Mucosa of stomach (tissue), 1 donor: ENCODE results near the gene ANKMY1.

ENCODE experiments used
- H3K27me3 ChIP-seq: one replicate; pipeline ENCODE4 v1.7.0; 2013; ENCODE audit warnings: mild to moderate bottlenecking, low read length; ENCODE audit not compliant: control insufficient read depth, insufficient read depth
- H3K36me3 ChIP-seq: one replicate; pipeline ENCODE4 v1.7.0; 2013; ENCODE audit warnings: low read length; ENCODE audit not compliant: control insufficient read depth, insufficient read depth
- H3K4me1 ChIP-seq: one replicate; pipeline ENCODE4 v1.7.0; 2013; ENCODE audit warnings: mild to moderate bottlenecking, low read length; ENCODE audit not compliant: control insufficient read depth, insufficient read depth
- H3K4me3 ChIP-seq: one replicate; pipeline ENCODE4 v1.7.0; 2013; ENCODE audit warnings: low read length
- H3K9ac ChIP-seq: one replicate; pipeline ENCODE4 v1.7.0; 2013; ENCODE audit warnings: mild to moderate bottlenecking, low read length, moderate library complexity
- H3K9me3 ChIP-seq: one replicate; pipeline ENCODE4 v1.7.0; 2013; ENCODE audit warnings: mild to moderate bottlenecking, low read length, moderate library complexity; ENCODE audit not compliant: control insufficient read depth
- donor health status: Pancreatic carcinoma.

Gene ANKMY1

DNA sequence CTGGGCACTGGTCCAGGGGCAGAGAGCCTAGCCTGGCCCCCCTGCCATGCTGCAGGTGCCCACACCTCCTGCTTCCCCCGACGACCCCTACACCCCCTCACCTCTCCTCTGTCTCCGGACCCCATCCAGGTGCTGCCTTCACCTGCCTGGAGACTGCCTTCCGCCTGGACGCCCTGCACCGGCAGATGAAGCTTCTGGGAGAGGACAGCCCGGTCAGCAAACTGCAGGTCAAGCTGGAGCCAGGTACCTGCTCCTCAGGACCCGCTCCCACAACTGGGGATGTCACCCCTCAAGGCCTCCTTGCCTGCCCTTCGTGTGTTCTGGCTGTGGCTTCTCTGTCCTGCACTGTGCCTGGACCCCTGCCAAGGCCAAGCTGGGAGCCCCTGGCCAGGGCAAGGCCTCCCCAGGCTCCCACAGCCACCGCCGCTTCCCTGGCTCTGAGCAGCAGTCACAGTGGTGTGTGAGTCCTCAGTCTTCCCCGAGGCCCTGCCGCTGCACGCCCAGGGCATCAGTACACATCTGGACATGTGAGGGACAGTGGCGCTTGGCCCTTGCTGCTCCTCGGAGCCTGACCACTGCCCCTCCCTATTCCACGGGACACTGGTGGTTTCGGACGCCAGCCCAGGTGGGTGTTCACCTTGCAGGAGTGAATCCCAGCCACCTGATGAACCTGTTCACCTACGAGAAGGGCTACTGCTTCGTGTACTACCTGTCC lies 16.8 kb upstream of the ANKMY1 start:
- Histone ChIP-seq H3K36me3 (peaks cover 15% of the 10 kb centered on the region), H3K27me3 (no peaks in the 10 kb centered on the region), H3K9ac (no peak overlapping the region), H3K9me3 (no peaks in the 10 kb centered on the region), H3K4me1 (peaks cover 23% of the 10 kb centered on the region), H3K4me3 (no peak overlapping the region)

DNA sequence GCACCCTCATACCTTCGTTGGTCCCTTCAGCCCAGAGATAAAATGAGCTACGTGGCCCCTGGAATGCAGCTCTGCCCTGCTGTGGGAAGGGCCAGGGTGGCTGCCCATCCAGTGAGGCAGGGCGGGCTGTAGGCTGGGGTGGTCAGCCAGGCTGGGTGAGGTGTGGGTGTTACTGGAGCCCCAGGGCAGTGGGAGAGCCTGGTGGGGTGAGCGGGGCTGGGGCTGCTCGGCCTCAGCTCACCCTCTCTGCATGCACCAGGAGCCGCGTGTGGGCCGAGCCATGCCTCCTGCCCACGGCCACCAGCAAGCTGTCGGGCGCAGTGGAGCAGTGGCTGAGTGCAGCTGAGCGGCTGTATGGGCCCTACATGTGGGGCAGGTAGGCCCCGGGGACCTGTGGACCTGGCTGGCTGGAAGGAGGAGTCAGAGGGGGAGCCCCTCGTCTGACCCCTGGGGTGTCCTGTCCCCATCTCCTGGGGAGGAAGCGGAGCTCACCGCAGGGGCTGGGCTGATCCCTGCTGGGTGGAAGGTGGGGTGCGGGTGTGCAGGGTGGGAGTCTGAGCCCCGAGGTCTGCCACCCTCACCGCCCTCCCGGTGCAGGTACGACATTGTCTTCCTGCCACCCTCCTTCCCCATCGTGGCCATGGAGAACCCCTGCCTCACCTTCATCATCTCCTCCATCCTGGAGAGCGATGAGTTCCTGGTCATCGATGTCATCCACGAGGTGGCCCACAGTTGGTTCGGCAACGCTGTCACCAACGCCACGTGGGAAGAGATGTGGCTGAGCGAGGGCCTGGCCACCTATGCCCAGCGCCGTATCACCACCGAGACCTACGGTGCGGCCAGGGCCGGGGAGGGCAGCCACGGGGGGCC lies 16.0 kb upstream of the ANKMY1 start:
- Histone ChIP-seq H3K9ac (no peak overlapping the region), H3K36me3 (peaks cover 15% of the 10 kb centered on the region), H3K4me1 (peaks cover 23% of the 10 kb centered on the region), H3K27me3 (no peaks in the 10 kb centered on the region), H3K4me3 (no peak overlapping the region), H3K9me3 (no peaks in the 10 kb centered on the region)

DNA sequence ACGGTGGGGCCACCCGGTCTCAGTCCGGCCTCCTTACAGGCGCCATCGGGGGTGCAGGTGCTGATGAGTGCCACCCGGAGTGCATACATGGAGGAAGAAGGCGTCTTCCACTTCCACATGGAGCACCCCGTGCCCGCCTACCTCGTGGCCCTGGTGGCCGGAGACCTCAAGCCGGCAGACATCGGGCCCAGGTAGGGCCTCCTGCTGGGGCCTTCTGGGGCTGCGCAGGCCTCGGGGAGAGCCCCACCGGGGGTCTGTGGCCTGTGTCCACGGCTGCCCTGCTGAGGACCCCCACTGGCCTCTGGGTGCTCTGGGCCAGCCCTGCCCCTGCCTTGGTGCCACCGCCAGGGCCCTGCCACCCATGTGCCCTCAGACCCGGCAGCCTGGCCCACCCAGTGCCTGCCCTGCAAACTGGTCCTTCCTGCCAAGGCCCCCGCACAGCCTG lies 15.3 kb upstream of the ANKMY1 start:
- Histone ChIP-seq H3K9ac (no peak overlapping the region), H3K4me3 (no peak overlapping the region), H3K36me3 (peaks cover 15% of the 10 kb centered on the region), H3K27me3 (no peaks in the 10 kb centered on the region), H3K4me1 (peaks cover 23% of the 10 kb centered on the region), H3K9me3 (no peaks in the 10 kb centered on the region)

GRCh38 chr2:240572141-240573031 lies 14.6 kb upstream of the ANKMY1 start:
- H3K9me3 ChIP-seq: no peaks in the 10 kb centered on the region
- H3K27me3 ChIP-seq: no peaks in the 10 kb centered on the region
- H3K4me1 ChIP-seq: peaks cover 28% of the 10 kb centered on the region
- H3K36me3 ChIP-seq: peaks cover 15% of the 10 kb centered on the region
- no peak overlapping the region for H3K9ac ChIP-seq
- no peak overlapping the region for H3K4me3 ChIP-seq

GRCh38 chr2:240571314-240571973 lies 13.7 kb upstream of the ANKMY1 start:
- Histone ChIP-seq H3K4me1 (peaks cover 36% of the 10 kb centered on the region), H3K27me3 (no peaks in the 10 kb centered on the region), H3K36me3 (peaks cover 15% of the 10 kb centered on the region), H3K9me3 (no peaks in the 10 kb centered on the region), H3K4me3 (no peak overlapping the region), H3K9ac (peak overlapping the region; percentile 34)

DNA sequence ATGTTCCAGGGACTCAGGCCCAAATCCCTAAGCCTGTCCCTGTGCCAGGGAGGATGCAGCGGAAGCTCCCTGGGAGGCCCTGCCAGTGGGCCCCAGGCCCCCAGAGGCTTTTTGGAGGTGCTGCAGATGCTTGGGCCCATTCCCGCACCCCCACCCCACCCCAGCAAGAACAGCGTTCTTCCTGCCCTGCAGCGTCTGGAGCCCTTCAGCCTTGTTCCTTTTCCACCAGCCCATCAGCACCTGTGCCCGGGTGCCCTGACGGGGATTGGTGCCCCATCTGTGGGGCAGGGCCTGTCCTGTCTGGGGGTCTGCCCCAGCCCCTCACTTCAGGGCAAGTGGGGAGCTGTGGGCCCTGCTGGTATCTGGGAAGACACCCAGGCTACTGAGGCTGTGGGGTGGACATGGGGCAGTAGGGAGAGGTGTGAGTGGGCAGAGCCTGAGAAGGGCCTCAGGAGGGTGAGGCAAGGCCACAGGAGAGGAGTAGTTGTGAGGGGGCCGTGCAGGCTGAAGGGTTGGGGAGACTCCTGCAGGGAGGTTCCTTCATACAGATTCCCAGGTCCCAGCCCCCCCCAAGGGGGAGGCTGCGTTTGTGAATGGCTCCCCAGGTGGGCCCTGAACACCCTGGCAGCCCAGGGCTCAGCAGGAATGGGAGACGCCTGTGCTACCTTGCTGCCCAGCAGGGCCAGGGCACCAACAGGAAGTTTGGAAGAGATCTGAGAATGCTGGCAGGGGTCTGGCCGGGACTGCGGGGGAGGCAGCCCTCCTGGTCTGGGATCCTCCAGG lies 12.9 kb upstream of the ANKMY1 start:
- Histone ChIP-seq H3K27me3 (no peaks in the 10 kb centered on the region), H3K9me3 (no peaks in the 10 kb centered on the region), H3K9ac (peak overlapping the region; percentile 34), H3K4me3 (no peak overlapping the region), H3K36me3 (peaks cover 13% of the 10 kb centered on the region), H3K4me1 (peaks cover 42% of the 10 kb centered on the region)

GRCh38 chr2:240569998-240570530 lies 12.3 kb upstream of the ANKMY1 start:
- Histone ChIP-seq H3K4me1 (peaks cover 48% of the 10 kb centered on the region), H3K9ac (peak overlapping the region; percentile 78)

GRCh38 chr2:240569523-240569997 lies 11.8 kb upstream of the ANKMY1 start:
- Histone ChIP-seq H3K36me3 (peaks cover 3% of the 10 kb centered on the region), H3K9me3 (no peaks in the 10 kb centered on the region), H3K4me1 (peaks cover 53% of the 10 kb centered on the region), H3K9ac (peak overlapping the region; percentile 78), H3K4me3 (peak overlapping the region; percentile 87), H3K27me3 (no peaks in the 10 kb centered on the region)

More at GRCh38 chr2:240569998-240570530, 12.3 kb upstream of the ANKMY1 start:
- no peaks in the 10 kb centered on the region for H3K27me3 ChIP-seq
- peak overlapping the region; percentile 87 for H3K4me3 ChIP-seq
- H3K36me3 ChIP-seq: peaks cover 8% of the 10 kb centered on the region
- H3K9me3 ChIP-seq: no peaks in the 10 kb centered on the region

DNA sequence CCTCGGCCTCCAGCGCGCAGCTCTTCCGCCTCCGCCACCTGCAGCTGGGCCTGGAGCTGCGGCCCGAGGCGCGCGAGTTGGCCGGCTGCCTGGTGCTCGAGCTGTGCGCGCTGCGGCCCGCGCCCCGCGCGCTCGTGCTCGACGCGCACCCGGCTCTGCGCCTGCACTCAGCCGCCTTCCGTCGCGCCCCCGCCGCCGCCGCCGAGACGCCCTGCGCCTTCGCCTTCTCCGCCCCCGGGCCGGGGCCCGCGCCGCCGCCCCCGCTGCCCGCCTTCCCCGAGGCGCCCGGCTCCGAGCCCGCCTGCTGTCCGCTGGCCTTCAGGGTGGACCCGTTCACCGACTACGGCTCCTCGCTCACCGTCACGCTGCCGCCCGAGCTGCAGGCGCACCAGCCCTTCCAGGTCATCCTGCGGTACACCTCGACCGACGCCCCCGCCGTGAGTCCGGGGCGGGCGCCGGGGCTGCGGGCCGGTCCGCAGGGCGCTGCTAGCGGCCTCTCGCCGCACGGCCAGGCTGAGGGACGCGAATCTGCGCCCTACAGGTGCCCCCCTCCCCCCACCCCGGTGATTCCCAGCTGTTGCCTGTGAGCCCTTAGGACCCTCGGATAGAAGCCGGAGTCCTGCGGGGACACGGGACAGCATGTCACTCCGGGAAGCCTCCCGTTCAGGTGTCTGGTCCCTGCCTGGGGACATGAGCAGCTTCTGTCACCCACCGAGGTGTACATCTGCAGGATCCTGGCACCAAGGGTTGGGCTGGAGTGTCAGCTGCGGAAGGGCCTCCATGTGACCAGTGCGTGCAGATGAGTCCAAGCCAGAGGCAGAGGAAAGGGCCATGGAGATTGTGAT lies 11.1 kb upstream of the ANKMY1 start:
- no peaks in the 10 kb centered on the region for H3K9me3 ChIP-seq
- H3K9ac ChIP-seq: peak overlapping the region; percentile 78
- H3K27me3 ChIP-seq: no peaks in the 10 kb centered on the region
- peaks cover 60% of the 10 kb centered on the region for H3K4me1 ChIP-seq
- H3K4me3 ChIP-seq: peak overlapping the region; percentile 87
- H3K36me3 ChIP-seq: no peaks in the 10 kb centered on the region
